OCI-LY1 (cell line): ENCODE measurements around the gene UGT1A10.

Experiments
- H2AFZ ChIP-seq: fragments of 200-600 bp; sonication (generic), shearing (Covaris generic); 2 replicates; pipeline ENCODE4 v1.6.0; 2014; ENCODE audit warnings: antibody characterized with exemption, mild to moderate bottlenecking, low read length
- H3F3A ChIP-seq: fragments of 200-600 bp; sonication (generic), shearing (Covaris generic); 2 replicates; pipeline ENCODE4 v1.6.0; 2014; ENCODE audit warnings: mild to moderate bottlenecking, antibody characterized with exemption, low read length, moderate library complexity; ENCODE audit not compliant: insufficient read depth
- H3K27ac ChIP-seq: fragments of 200-600 bp; sonication (generic); 2 replicates; pipeline ENCODE4 v1.5.1; 2014; ENCODE audit warnings: low read length, mixed run types, mild to moderate bottlenecking, low read depth; ENCODE audit not compliant: poor library complexity, severe bottlenecking
- H3K27me3 ChIP-seq: fragments of 200-600 bp; sonication (generic); 2 replicates; pipeline ENCODE4 v1.6.0; 2014; ENCODE audit warnings: antibody characterized with exemption, mild to moderate bottlenecking, low read length, moderate library complexity; ENCODE audit not compliant: insufficient read depth
- H3K36me3 ChIP-seq: fragments of 200-600 bp; sonication (generic); 2 replicates; pipeline ENCODE4 v1.6.1; 2014; ENCODE audit warnings: mild to moderate bottlenecking, antibody characterized with exemption, low read length, moderate library complexity, mixed read lengths; ENCODE audit not compliant: insufficient read depth
- H3K4me1 ChIP-seq: fragments of 200-600 bp; sonication (generic); 2 replicates; pipeline ENCODE4 v1.5.1; 2014; ENCODE audit warnings: mild to moderate bottlenecking, low read length, moderate library complexity; ENCODE audit not compliant: insufficient read depth, severe bottlenecking
- H3K4me2 ChIP-seq: fragments of 200-600 bp; sonication (generic), shearing (Covaris generic); 2 replicates; pipeline ENCODE4 v1.6.1; 2014; ENCODE audit warnings: low read length
- H3K4me3 ChIP-seq: fragments of 200-600 bp; sonication (generic); 2 replicates; pipeline ENCODE4 v1.5.1; 2014; ENCODE audit warnings: low read length, low read depth, mild to moderate bottlenecking, mixed read lengths; ENCODE audit not compliant: poor library complexity, severe bottlenecking
- H3K79me2 ChIP-seq: fragments of 200-600 bp; shearing (Covaris generic); 2 replicates; pipeline ENCODE4 v1.6.1; 2016; ENCODE audit warnings: mixed run types, low read length, mixed read lengths; ENCODE audit not compliant: insufficient read depth
- H3K9ac ChIP-seq: fragments of 200-600 bp; sonication (generic), shearing (Covaris generic); 2 replicates; pipeline ENCODE4 v1.6.1; 2014; ENCODE audit warnings: mild to moderate bottlenecking, low read length, mixed read lengths
- H3K9me2 ChIP-seq: fragments of 200-600 bp; sonication (generic), shearing (Covaris generic); 2 replicates; pipeline ENCODE4 v1.6.1; 2014; ENCODE audit warnings: low read depth, mild to moderate bottlenecking, low read length, mixed read lengths
- H3K9me3 ChIP-seq: fragments of 200-600 bp; shearing (Covaris generic); 2 replicates; pipeline ENCODE4 v1.6.1; 2014; ENCODE audit warnings: low read length, mixed read lengths
- H4K20me1 ChIP-seq: fragments of 200-600 bp; sonication (generic), shearing (Covaris generic); 2 replicates; pipeline ENCODE4 v1.6.0; 2016; ENCODE audit warnings: mild to moderate bottlenecking, low read length; ENCODE audit not compliant: insufficient read depth
- CTCF ChIP-seq: fragments of 200-600 bp; sonication (generic), shearing (Covaris generic); IDR thresholded peaks from 2 replicates; pipeline ENCODE4 v1.5.1; 2017; ENCODE audit warnings: mild to moderate bottlenecking, antibody characterized with exemption, low read length, moderate library complexity, mixed read lengths
- EZH2 ChIP-seq: fragments of 200-600 bp; sonication (generic), shearing (Covaris generic); IDR thresholded peaks from 2 replicates; pipeline ENCODE4 v1.8.0; 2017; ENCODE audit warnings: borderline replicate concordance, mixed run types, mild to moderate bottlenecking, antibody characterized with exemption, low read length, moderate library complexity, mixed read lengths

Gene UGT1A10

GRCh38 chr2:233691443-233692433 lies 55.5 kb downstream of the UGT1A10 start:
- TF ChIP-seq CTCF: no peak
- TF ChIP-seq EZH2: no peak
- Histone ChIP-seq H3K27ac (no peak overlapping the region), H4K20me1 (no peaks in the 10 kb centered on the region), H3K79me2 (no peaks in the 10 kb centered on the region), H3F3A (no peaks in the 10 kb centered on the region), H3K4me1 (no peaks in the 10 kb centered on the region), H2AFZ (no peak overlapping the region), H3K4me3 (no peak overlapping the region), H3K4me2 (no peak overlapping the region), H3K36me3 (no peaks in the 10 kb centered on the region), H3K9me3 (no peaks in the 10 kb centered on the region), H3K27me3 (no peaks in the 10 kb centered on the region; the same call in 1 of the 2 replicates), H3K9me2 (no peaks in the 10 kb centered on the region), H3K9ac (no peak overlapping the region)

GRCh38 chr2:233692648-233693047 lies 56.4 kb downstream of the UGT1A10 start, which contains the start of gene UGT1A6:
Gene UGT1A6, plus strand, starts transcription at chr2:233692890. Its CDS starts 115 bp downstream, at chr2:233693005.
- no peak within 1 kb of the TSS for H3K4me2 ChIP-seq
- no peaks in the 10 kb centered on the region for H3K36me3 ChIP-seq
- H2AFZ ChIP-seq: no peak within 1 kb of the TSS
- no peak within 1 kb of the TSS for H3K4me3 ChIP-seq
- H3K27me3 ChIP-seq: no peaks in the 10 kb centered on the region; the same call in 1 of the 2 replicates
- no peak within 1 kb of the TSS for H3K27ac ChIP-seq
- H3K9me3 ChIP-seq: no peaks in the 10 kb centered on the region
- H3K4me1 ChIP-seq: no peaks in the 10 kb centered on the region
- no peaks in the 10 kb centered on the region; the same call in 1 of the 2 replicates for H3K9me2 ChIP-seq
- H3K9ac ChIP-seq: no peak within 1 kb of the TSS
- no peak for TF ChIP-seq EZH2
- TF ChIP-seq CTCF: no peak
- no peaks in the 10 kb centered on the region for H4K20me1 ChIP-seq
- H3K79me2 ChIP-seq: no peaks in the 10 kb centered on the region
- H3F3A ChIP-seq: no peaks in the 10 kb centered on the region

GRCh38 chr2:233693963-233694362 lies 57.7 kb downstream of the UGT1A10 start:
- Histone ChIP-seq H3F3A (no peaks in the 10 kb centered on the region), H3K9ac (no peak overlapping the region), H3K4me1 (no peaks in the 10 kb centered on the region), H3K27ac (no peak overlapping the region), H4K20me1 (no peaks in the 10 kb centered on the region), H3K36me3 (no peaks in the 10 kb centered on the region), H3K27me3 (no peaks in the 10 kb centered on the region; the same call in 1 of the 2 replicates), H3K4me2 (no peak overlapping the region), H3K9me3 (no peaks in the 10 kb centered on the region), H3K4me3 (no peak overlapping the region), H3K79me2 (no peaks in the 10 kb centered on the region), H3K9me2 (no peaks in the 10 kb centered on the region; the same call in 1 of the 2 replicates), H2AFZ (no peak overlapping the region)
- TF ChIP-seq CTCF (no peak), EZH2 (no peak)
